A673 (cell line): ENCODE data around the gene ARHGEF2.

Experiments
- CTCF ChIP-seq: fragments of 300-800, 200-600 bp; sonication (generic); conservative IDR thresholded peaks from 2 replicates; pipeline ENCODE4 v1.5.1; 2017; ENCODE audit warnings: low read depth, mild to moderate bottlenecking, antibody characterized with exemption, low read length, moderate library complexity, mixed read lengths
- EZH2 ChIP-seq: fragments of 200-600 bp; sonication (generic); IDR thresholded peaks from 2 replicates; pipeline ENCODE4 v1.6.1; 2017; ENCODE audit warnings: borderline replicate concordance, low read depth, mild to moderate bottlenecking, mixed read lengths, antibody characterized with exemption, low read length; ENCODE audit not compliant: poor library complexity, severe bottlenecking

- no peak for TF ChIP-seq CTCF
- TF ChIP-seq EZH2, result no peak
Observed at GRCh38 chr1:155984341-155984740, 6.0 kb upstream of the ARHGEF2 start.
